GM19372 (cell line): ENCODE measurements around the gene ECT2L.
A peak's percentile ranks its signal among the peaks of the same experiment; 100 is the strongest.

ENCODE experiments used
- ATAC-seq: cut with Tn5 transposase; IDR thresholded peaks from one replicate; pipeline ENCODE4 v1.9.1; 2021; ENCODE audit warnings: mild to moderate bottlenecking, low read depth, moderate library complexity; ENCODE audit not compliant: unreplicated experiment

Gene ECT2L

DNA sequence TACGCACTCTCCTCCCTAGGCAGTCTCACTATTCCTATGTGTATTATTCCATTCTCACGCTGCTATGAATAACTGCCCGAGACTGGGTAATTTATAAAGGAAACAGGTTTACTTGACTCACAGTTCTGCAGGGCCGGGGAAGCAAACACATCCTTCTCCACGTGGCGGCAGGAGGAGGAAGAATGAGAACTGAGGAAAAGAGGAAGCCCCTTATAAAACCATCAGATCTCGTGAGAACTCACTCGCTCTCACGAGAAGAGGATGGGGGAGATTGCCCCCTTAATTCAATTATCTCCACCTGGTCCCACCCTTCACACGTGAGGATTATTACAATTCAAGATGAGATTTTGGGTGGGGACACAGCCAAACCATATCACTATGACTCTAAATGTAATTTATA lies 61.9 kb downstream of the ECT2L start:
- ATAC-seq = no peak

DNA sequence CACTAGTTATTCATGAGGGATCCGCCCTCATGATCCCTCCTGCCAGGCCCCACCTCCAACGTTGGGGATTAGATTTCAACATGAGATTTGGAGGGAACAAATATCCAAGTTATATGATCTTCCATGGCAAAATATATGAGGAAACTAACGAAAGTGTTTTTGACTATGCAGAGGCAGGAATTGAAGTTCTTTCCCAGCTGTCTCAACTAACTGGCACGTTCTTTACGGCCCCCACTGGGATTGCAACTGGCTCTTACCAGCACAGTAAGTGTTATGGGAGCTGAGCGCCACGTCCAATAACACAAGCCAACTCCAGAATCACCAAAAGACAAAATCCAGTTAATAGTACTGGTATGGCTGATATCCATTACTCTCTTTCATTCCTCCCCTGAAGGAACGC lies 66.6 kb downstream of the ECT2L start:
- ATAC-seq = no peak

DNA sequence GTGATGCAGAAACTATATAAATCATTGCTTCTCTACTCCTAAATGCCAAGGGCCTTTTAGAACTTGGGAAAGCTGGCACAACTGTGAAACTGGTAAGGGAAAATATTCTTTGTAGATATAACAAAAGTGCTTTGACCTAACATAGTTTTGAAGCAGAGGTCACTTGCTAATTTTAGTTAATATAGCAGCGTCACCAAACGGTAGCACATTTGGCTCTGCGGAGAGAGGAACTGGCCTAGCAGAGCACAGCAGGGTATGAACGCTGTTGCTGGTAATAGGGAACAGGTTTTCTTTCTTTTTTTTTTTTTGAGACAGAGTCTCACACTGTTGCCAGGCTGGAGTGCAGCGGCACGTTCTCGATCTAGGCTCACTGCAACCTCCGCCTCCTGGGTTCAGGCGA lies 67.4 kb downstream of the ECT2L start:
- no peak for ATAC-seq

DNA sequence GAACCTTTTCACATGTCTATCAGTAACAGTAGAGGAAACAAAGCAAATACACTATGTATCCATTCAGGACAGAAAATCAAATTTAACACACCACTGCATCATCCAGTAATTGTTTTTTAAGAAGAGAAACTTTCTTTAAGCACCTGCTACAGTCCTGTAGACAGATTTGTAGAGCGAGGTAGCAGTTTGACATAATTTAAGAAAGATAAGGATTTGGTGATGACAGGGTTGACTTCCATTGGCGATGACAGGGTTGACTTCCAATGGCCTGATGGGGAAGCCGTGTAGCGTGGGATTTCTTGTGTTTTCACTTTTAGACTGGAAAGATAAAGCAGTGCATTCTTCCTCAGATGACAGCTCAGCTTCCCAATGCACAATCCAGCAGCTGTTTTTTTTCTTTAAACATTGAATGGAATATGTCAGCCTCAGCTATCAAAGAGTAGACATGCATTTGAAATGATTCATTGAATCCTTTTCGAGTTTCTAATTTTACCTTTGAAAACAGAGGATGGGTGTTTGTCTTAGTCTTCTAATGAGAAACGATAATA lies 68.5 kb downstream of the ECT2L start:
- ATAC-seq = no peak

DNA sequence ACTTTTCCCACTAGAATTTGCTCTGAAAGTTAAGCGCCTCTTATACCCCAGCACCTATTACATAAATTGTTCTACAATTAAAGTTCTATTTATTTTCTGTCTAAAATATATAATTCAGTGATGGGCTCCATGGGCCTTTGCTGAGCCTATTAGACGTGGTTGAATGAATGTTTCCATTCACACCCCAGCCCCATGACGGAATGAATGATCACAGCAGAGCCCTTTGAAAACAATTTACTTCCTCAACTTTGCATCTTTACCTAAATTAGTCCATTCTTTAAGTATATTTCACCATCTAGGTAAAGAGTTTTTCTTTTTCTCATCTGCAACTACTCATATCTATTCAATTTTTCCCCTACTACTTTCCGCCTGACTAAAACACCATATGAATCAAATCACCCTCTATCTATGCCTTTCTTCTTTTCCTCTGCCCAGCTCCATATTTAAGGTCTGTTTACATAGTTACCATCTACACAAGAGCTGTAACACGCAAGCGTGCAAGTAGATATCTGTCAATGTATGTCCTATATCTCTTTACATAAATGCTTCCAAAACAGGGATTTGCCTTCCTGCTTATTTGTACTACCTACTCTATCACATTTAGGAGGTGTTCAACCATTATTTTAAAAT lies 69.7 kb downstream of the ECT2L start:
- ATAC-seq = no peak

DNA sequence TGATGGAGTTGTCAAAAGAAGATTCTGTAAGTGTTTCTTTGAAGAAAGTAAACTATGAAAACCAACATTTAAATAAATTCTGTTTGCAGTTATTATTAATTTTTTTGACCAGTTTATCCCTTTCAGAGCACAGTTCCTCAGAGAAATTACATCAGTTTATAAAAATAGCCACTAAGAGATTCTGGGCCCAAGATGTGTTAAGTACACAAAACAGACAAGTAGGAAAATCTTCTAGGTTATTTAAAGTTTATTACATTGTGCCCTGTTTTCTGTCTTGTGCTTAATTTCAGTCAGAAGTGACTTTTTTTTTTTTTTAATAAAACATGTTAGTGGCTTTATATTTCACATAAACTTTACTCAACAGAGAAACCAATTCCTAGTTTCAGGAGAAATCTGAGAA lies 72.3 kb downstream of the ECT2L start:
- ATAC-seq = no peak

DNA sequence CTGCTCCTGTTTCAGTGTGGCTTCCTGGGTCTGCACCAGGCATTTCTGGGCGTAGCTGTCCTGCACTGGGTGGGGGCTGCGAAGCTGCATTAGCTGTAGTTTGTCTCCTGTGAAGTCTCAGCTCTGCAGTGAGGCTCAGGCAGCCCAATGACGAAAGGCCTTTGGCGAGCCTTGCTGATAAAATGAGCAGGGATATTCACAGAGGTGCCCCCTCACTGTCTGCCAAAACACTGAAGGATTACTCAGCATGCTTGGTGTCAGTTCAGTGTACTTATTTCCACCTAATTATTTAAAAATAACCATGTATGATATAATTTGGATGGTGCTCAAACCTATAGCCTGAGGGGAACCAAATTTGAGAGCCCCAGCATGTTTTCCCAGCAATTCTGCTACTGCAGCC lies 73.5 kb downstream of the ECT2L start:
- no peak for ATAC-seq

DNA sequence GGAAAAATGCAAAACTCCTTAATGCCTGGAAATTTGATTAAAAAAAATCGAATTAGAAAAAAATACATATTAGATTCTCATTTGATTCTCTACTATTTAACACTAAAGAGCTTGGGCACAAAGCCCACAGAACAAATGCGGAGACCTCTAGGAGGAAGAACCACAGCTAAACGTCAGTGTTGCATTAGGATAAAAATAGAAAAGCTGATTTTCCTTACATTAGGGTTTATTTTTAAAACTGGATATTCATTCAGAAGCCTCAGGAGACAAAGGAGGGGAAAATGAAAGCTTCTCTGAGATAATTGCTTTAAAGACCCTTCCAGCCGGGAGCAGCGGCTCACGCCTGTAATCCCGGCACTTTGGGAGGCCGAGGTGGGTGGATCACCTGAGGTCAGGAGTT lies 77.3 kb downstream of the ECT2L start:
- ATAC-seq = no peak

DNA sequence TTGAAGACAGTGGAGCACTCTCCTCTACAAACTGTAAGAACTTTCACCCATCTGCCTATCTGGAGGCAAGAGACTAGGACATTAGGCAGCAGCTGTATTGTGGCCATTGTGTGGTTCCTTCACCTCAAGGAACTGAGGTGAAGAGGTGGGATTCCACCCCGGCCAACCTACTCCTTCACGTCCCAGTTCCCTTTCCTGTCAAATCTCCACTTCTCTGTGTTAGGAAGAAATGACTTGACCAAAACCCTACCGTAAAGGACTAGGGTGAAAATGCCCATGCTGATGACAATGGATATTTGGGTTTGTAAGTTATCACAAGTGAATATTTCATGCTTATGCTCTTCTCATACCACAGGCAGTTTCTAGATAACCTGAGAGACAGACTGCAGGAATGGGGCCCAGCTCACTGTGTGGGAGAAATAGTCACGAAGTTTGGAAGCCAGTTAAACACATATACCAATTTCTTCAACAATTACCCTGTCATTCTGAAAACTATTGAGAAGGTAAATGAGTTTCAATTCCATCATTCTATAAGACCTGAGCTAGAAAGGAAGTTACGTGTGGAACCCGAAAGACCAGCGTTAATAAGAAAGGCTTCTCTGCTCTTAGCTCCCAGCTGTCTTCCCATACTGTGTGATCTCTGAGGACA lies 86.6 kb downstream of the ECT2L start:
- peak; percentile 72 for ATAC-seq

DNA sequence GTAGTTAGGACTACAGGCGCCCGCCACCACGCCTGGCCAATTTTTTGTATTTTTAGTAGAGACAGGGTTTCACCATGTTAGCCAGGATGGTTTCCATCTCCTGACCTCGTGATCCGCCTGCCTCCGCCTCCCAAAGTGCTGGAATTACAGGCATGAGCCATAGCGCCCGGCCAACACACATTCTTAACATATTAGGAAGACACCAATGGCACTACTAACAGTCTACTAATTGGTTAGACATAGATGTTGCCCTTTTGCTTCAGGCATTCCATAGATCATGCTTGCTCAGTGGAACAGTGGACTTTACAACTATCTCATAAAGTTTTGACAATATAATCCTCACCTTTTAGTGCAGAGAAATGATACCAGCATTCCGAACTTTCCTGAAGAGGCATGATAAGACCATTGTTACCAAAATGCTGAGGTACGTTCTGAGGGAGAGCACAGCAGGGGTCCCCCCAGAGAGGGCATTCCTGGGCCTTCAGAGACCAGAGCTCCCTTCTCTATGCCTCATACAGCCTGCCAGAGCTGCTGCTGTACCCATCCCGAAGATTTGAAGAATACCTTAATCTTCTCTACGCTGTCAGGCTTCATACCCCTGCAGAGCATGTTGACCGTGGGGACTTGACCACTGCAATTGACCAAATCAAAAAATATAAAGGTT lies 89.4 kb downstream of the ECT2L start:
- ATAC-seq = no peak

DNA sequence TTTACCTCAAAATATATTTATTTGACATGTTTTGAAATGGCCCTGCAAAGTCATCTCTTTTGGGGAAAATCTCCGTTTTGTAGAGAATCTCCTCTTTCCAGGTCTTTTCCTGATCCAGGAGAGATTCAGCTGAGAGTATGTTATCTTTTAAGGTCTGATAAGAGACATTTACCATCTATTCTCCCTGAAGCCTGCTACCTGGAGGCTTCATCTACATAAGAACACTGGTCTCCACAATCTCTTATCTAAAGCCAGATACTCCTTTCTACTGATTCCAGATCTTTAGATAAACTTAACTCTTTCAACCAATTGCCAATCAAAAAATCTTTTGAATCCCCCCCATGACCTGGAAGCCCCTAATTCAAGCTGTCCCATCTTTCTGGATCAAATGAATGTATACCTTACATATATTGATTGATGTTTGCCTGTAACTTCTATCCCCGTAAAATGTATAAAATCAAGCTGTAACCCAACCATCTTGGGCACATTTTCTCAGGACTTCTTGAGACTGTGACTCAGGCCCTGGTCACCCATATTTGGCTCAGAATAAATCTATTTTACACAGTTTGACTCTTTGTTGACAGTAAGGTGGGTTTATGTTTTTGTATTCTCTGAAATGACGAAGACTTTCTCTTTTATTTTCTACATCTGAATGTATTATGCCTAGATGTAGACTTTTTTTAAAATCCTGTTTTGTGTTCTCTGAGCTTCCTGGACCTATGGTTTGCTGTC lies 95.5 kb downstream of the ECT2L start:
- ATAC-seq = no peak

DNA sequence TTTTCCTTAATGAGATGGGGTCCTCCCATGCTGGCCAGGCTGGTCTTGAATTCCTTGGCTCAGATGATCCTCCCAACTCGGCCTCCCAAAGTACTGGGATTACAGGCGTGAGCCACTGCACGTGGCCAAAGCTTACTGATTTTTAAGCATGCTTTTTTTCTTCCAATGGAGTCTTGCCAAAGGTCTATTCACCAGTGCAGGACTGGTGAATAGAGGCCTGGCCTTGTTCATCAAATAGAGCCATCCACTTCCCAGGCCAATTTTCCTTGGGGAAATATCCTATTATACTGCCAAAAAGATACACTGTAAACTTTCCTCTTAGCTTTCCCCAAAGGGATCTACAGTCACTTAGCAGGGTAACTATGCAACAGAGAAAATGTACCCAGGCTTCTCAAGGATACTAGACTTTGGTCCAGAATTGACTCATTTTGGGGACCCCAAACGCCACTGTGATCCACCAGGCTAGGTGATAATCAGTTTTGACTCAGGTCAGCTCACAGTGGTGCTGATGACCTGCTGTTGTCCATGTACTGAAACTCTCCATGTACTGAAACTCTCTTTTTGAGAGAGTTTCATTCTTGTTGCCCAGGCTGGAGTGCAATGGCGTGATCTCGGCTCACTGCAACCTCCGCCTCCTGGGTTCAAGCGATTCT lies 100.3 kb downstream of the ECT2L start:
- no peak for ATAC-seq

DNA sequence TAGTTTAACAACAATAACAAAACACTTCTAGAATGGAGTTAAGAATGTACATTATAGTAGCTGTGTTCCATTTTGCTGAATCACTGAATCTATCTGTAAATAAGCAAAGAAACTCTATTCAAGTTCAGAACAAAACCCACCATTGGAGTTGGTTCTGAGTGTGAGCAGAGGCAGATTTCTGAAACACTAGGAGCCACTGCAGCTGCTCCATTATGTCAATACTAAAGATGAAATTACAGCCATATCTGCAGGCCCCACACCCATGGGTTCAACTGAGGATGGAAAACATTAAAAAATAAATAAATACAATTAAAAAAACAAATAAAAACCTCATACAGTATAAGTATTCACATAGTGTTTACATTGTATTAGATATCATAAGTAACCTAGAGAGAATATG lies 101.1 kb downstream of the ECT2L start:
- no peak for ATAC-seq

DNA sequence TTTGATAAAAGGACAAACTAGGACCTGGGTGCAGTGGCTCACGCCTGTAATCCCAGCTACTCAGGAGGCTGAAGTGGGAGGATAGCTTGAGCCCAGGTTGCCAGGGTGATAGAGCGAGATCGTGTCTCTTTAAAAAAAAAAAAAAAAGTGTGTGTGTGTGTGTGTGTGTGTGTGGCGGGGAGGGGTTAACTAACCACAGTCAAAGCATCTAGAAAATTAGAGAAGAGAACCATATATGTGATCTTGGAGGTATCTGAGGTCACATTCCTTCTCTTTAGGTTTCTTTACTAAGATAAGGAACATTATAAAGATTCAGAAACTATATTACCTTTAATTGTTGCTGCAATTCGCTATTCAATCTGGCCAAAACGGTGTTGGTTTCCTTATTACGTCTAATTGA lies 111.3 kb downstream of the ECT2L start:
- no peak for ATAC-seq

DNA sequence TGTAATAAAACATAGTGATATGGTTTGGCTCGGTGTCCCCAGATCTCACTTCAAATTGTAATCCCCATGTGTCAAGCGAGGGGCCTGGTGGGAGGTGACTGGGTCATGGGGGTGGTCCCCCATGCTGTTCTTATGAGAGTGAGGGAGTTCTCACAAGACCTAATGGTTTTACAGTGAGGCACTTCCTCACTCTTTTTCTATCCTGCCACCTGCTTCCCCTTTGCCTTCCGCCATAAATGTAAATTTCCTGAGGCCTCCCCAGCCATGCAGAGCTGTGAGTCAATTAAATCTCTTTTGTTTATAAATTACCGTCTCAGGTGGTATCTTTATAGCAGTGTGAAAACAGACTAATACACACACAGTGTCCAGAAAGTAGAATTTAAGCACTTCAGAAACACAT lies 113.6 kb downstream of the ECT2L start:
- no peak for ATAC-seq

DNA sequence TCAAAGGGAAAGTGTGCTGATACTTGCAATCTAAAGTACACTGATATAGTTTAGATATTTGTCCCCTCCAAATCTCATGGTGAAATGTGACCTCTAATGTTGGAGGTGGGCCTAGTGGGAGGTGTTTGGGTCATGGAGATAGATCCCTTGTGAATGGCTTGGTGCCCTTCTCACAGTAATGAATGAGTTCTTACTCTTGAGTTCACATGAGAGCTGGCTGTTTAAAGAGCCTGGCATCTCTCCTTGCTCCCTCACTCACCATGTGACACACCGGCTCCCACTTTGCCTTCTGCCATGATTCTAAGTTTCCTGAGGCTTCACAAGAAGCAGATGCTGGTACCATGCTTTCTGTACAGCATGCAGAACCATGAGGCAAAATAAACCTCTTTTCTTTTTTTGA lies 114.1 kb downstream of the ECT2L start:
- ATAC-seq = no peak

DNA sequence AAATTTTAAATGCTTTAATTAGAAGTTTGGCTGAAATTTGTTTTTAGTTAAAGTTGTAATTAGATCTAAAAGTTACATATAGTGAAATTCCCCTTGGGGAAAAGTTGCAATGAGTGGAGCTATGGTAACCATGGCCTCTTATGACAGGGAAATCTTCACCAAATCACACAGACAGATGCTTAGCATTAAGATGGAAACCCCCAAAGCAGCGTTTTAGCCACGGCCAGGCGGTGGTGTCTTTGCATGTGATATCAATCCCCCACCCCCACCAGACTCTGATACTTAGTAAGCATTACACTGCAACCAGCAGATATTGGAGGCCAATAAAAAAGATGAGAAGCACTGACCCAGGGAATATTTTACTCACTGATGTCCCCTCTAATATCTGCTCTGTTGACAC lies 116.4 kb downstream of the ECT2L start:
- ATAC-seq = no peak

DNA sequence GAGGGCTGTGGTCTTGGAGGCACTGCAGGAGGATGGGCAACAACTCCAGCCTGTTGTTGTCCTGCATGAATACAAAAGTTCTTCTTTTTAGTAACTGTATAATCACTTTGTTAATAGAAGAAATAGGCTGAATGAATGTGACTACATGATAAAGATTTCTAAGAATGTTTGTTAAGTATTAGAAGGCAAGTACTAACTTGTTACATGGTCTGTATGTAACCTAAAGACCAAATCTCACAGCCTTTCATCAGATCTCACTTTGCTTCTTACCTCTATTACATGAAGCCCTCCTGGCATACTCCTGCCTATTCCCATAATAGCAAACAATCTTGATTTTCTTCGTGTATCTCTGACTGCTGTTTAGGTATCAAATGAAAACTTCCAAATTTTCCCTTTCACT lies 118.8 kb downstream of the ECT2L start:
- ATAC-seq = no peak

DNA sequence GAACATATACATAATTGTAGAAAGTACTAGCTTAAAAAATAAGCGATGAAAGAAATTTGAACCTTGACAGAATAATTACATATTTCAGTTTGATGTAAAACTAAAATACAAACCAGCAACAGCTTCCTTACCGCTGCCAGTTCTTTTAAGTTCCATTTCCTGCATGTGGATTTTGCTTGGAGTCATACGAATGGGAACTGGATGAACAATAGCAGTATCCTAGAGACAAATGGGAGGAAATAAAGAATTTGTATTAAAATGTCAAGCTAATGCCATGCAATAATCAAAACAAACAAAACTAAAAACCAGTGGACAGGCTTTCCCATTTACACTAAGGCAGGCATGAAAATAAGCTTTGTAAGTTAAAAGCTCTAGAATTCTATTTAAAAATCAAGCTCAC lies 125.0 kb downstream of the ECT2L start:
- no peak for ATAC-seq

DNA sequence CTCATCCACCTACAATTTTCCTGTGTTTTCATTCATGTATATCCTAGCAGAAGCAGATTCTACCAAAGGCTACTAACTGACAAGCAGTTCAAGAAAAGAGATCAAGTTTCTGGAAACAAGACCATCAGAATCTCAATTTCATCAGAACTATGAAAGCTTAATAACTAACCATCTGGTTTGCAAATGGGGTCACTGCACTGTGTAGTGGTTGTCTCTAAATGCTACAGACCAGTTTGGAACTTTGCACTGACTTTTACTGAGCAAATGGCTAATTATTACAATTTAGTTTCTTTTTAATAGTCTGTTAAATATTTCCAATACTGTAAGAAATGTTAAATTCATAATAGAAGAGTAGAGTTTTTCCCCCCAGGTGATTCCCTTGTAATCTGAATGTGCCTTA lies 127.7 kb downstream of the ECT2L start:
- no peak for ATAC-seq

DNA sequence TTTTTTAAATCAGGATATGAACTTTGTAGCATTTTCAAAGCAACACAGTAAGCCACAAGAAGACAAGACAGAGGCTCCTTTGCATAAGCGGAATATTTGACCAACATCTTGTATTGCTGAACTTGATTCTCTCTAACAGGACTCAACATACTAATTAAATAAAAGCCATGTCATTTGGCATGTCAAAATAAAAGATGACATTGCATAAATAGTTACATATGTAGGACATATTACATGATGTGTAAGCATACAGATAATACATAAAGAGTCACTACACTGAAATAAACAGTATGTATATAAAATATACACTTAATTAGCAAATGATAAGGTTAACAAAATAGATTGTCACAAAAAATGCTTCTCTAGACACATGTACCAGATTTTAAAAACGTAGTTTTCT lies 129.9 kb downstream of the ECT2L start:
- no peak for ATAC-seq
